ENCODE measurements around the gene FCHSD2.

DNA sequence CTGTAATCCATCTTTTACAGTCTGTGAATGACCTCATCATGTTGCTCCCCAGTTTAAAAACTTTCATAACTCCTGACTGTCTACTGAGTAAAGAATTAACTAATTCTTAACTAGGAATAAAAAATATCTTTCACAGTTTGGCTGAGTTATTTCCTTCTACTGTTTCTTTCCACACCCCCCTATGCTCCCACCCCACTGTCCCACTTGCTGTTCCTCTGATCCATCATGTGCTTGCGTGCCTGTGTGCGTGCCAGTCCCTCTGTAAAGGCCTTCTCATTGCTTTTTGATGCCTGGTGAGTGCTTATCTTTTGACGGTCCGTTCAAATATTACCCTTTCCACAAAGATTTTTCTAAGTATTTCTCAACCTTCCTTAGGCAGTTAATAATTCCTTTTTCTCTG lies 272.3 kb downstream of the FCHSD2 start:
- TF ChIP-seq ZNF660 (tag by site-specific recombination; IDR thresholded peaks at IDR 0.05) (no peak), ZBTB20 (tag by site-specific recombination; IDR thresholded peaks at IDR 0.05) (no peak)

Measured in HEK293 (cell line).